ENCODE measurements around the gene HNRNPM.
"Not testable (repeated sequence)": the region's sequence is repeated elsewhere in the genome, so short reads cannot be mapped to it uniquely, and the experiment has no call there.

GRCh38 chr19:8425331-8425730, 19.4 kb upstream of the HNRNPM start:
- TF ChIP-seq CTCF (IDR thresholded peaks at IDR 0.05; ENCODE audit: poor library complexity); EZH2phosphoT487 (IDR thresholded peaks at IDR 0.05; ENCODE audit: low read depth, severe bottlenecking, unreplicated experiment); EZH2 (IDR thresholded peaks at IDR 0.05; ENCODE audit: borderline replicate concordance): not testable (repeated sequence)

Measured in hepatocyte (in vitro differentiated cells).